SU-DHL-6 (cell line): ENCODE measurements around the gene ARV1.

Experiments used
- CTCF ChIP-seq: fragments of 200-600 bp; sonication (generic); IDR thresholded peaks from one replicate; pipeline ENCODE4 v1.5.1; 2017; ENCODE audit warnings: antibody characterized with exemption, mild to moderate bottlenecking, low read length, moderate library complexity; ENCODE audit not compliant: insufficient read depth, poor library complexity, severe bottlenecking
- EZH2phosphoT487 ChIP-seq: fragments of 200-600 bp; sonication (generic), shearing (Covaris generic); conservative IDR thresholded peaks from 2 replicates; pipeline ENCODE4 v1.6.1; 2018; ENCODE audit warnings: mild to moderate bottlenecking, antibody characterized with exemption, low read length, moderate library complexity, mixed read lengths

GRCh38 chr1:230948301-230948700 is 30.6 kb upstream of the ARV1 start:
- TF ChIP-seq CTCF, result no peak
- no peak for TF ChIP-seq EZH2phosphoT487
